SK-N-SH (cell line): ENCODE data around the gene THY1. TPM values are rescaled to one million over a fixed set of nuclear protein-coding genes. Genes with fewer than 3 reads are reported as not detected.

ENCODE experiments used
- CTCF ChIA-PET: fragments of 300-600, 350-600 bp; formaldehyde crosslinking; extraction: SDS; loops from one replicate; lab custom pipeline; 2021; lab: Yijun Ruan, JAX
- POLR2A ChIA-PET: fragments of 350-600 bp; sonication (Branson Sonifier 250); formaldehyde crosslinking; extraction: SDS; loops from one replicate; lab custom pipeline; 2020; ENCODE audit warnings: antibody characterized with exemption, inconsistent platforms; lab: Yijun Ruan, JAX
- DNase-seq: peaks from one replicate; pipeline ENCODE4 v3.0.0; 2012
- H2AFZ ChIP-seq: fragments of 200-600 bp; sonication (generic); 2 replicates; pipeline ENCODE4 v1.8.1; 2016; ENCODE audit warnings: antibody characterized with exemption, mild to moderate bottlenecking, low read depth
- H3F3A ChIP-seq: fragments of 200-600 bp; sonication (generic); replicated peaks from 2 replicates; pipeline ENCODE3; 2016; ENCODE audit warnings: antibody characterized with exemption, mild to moderate bottlenecking; ENCODE audit not compliant: insufficient read depth
- H3K27ac ChIP-seq, 2 experiments: fragments of 200-500 bp in 1 of 2; fragments of 200-600 bp in 1 of 2; sonication (Bioruptor generic) in 1 of 2; sonication (generic), shearing (Covaris generic) in 1 of 2; 2 replicates each; pipeline versions ENCODE4 v1.5.1 to v1.6.1; 2014 to 2016; ENCODE audit warnings: low read depth in 2 of 2, inconsistent platforms in 1 of 2, low read length in 1 of 2, mild to moderate bottlenecking in 1 of 2, mixed read lengths in 1 of 2
- H3K27me3 ChIP-seq: fragments of 200-600 bp; sonication (generic), shearing (Covaris generic); 2 replicates; pipeline ENCODE4 v1.6.1; 2016; ENCODE audit warnings: mixed run types; ENCODE audit not compliant: insufficient read depth
- H3K36me3 ChIP-seq, 2 experiments: fragments of 200-500 bp in 1 of 2; fragments of 200-600 bp in 1 of 2; sonication (Bioruptor generic) in 1 of 2; sonication (generic) in 1 of 2; replicated peaks in 1 of 2; 2 replicates each; pipeline versions ENCODE3 to v1.5.1; 2014 to 2016; ENCODE audit warnings: low read length in 1 of 2, mild to moderate bottlenecking in 1 of 2; ENCODE audit not compliant: insufficient read depth in 2 of 2, control insufficient read depth in 1 of 2
- H3K4me1 ChIP-seq, 2 experiments: fragments of 200-500 bp in 1 of 2; fragments of 200-600 bp in 1 of 2; sonication (Bioruptor generic) in 1 of 2; sonication (generic), shearing (Covaris generic) in 1 of 2; 2 replicates each; pipeline versions ENCODE4 v1.5.1 to v1.6.1; 2014 to 2016; ENCODE audit warnings: low read depth in 1 of 2, low read length in 1 of 2, mixed run types in 1 of 2; ENCODE audit not compliant: insufficient read depth in 2 of 2, control insufficient read depth in 1 of 2
- H3K4me2 ChIP-seq: fragments of 200-600 bp; sonication (generic), shearing (Covaris generic); 2 replicates; pipeline ENCODE4 v1.6.1; 2017; ENCODE audit warnings: mixed run types
- H3K4me3 ChIP-seq, 2 experiments: fragments of 200-500 bp in 1 of 2; fragments of 200-600 bp in 1 of 2; sonication (Bioruptor generic) in 1 of 2; sonication (generic), shearing (Covaris generic) in 1 of 2; 2 replicates each; pipeline versions ENCODE4 v1.5.1 to v1.8.1; 2014 to 2016; ENCODE audit warnings: low read depth in 2 of 2, inconsistent platforms in 1 of 2, low read length in 1 of 2, mild to moderate bottlenecking in 1 of 2, mixed read lengths in 1 of 2, moderate library complexity in 1 of 2
- H3K79me2 ChIP-seq: fragments of 200-600 bp; sonication (generic); 2 replicates; pipeline ENCODE4 v1.8.1; 2017; ENCODE audit warnings: mild to moderate bottlenecking; ENCODE audit not compliant: insufficient read depth
- H3K9ac ChIP-seq: fragments of 200-600 bp; sonication (generic); 2 replicates; pipeline ENCODE4 v1.6.1; 2017; ENCODE audit warnings: mixed run types
- H3K9me2 ChIP-seq: fragments of 200-600 bp; sonication (generic); 2 replicates; pipeline ENCODE4 v1.6.1; 2017; ENCODE audit warnings: mixed run types
- H3K9me3 ChIP-seq: fragments of 200-600 bp; sonication (generic); 2 replicates; pipeline ENCODE4 v1.6.1; 2017; ENCODE audit warnings: mixed run types, mild to moderate bottlenecking, moderate library complexity
- H4K20me1 ChIP-seq: fragments of 200-600 bp; sonication (generic); 2 replicates; pipeline ENCODE4 v1.6.1; 2017; ENCODE audit warnings: mild to moderate bottlenecking, mixed run types; ENCODE audit not compliant: insufficient read depth
- CHD2 ChIP-seq: fragments of 150-350 bp; IDR thresholded peaks from 2 replicates; pipeline ENCODE4 v1.6.1; 2018; ENCODE audit warnings: low read length; ENCODE audit not compliant: partially characterized antibody
- ELF1 ChIP-seq: IDR thresholded peaks from 2 replicates; pipeline ENCODE4 v1.4.0; 2012
- MXI1 ChIP-seq: IDR thresholded peaks from 2 replicates; pipeline ENCODE4 v1.6.1; 2012; ENCODE audit warnings: mild to moderate bottlenecking, low read depth, low read length, improper control_type of control experiment
- NRF1 ChIP-seq: IDR thresholded peaks from 2 replicates; pipeline ENCODE4 v1.6.1; 2012; ENCODE audit warnings: low read depth, mild to moderate bottlenecking, low read length
- RAD21 ChIP-seq: IDR thresholded peaks from 2 replicates; pipeline ENCODE4 v1.6.1; 2012; ENCODE audit warnings: mild to moderate bottlenecking, low read length
- SIN3A ChIP-seq: IDR thresholded peaks from 2 replicates; pipeline ENCODE4 v1.6.1; 2012; ENCODE audit warnings: low read depth, mild to moderate bottlenecking, low read length, moderate library complexity, borderline replicate concordance
- SMC3 ChIP-seq: IDR thresholded peaks from 2 replicates; pipeline ENCODE4 v1.6.1; 2012; ENCODE audit warnings: low read depth, low read length, improper control_type of control experiment
- TAF1 ChIP-seq: IDR thresholded peaks from 2 replicates; pipeline ENCODE4 v1.6.1; 2012; ENCODE audit warnings: low read depth, mild to moderate bottlenecking, low read length, moderate library complexity, borderline replicate concordance
- YY1 ChIP-seq: IDR thresholded peaks from 2 replicates; pipeline ENCODE4 v1.4.0; 2012; ENCODE audit warnings: low read depth, mild to moderate bottlenecking
- WGBS: methylation state at CpG from one replicate; pipeline ENCODE4 v1.1.6; 2017; ENCODE audit warnings: low lambda C conversion rate; 5-methylcytosine and 5-hydroxymethylcytosine counted together
- polyA plus RNA-seq, 3 experiments: library from polyadenylated mRNA; depleted of rRNA; stranded (reverse); fragments of >200 nt; gene quantifications; 2 replicates each; pipeline ENCODE4 v1.2.3, GENCODE V29; 2012
- TF ChIP-seq, protein P1 (sequence below): IDR thresholded peaks from 2 replicates; pipeline ENCODE4 v1.4.0; 2012; ENCODE audit warnings: low read depth, borderline replicate concordance
- TF ChIP-seq, protein P2 (sequence below): fragments of 150-350 bp; IDR thresholded peaks from 2 replicates; pipeline ENCODE4 v1.6.1; 2017; ENCODE audit warnings: antibody characterized with exemption, low read length, low read depth, borderline replicate concordance
- TF ChIP-seq, protein P3 (sequence below): IDR thresholded peaks from 2 replicates; pipeline ENCODE4 v1.4.0; 2012; ENCODE audit warnings: low read depth

The THY1 gene
- polyA plus RNA-seq, 1 of the 3 experiments (the other 2 are of a cell fraction) = 1,091 TPM

DNA sequence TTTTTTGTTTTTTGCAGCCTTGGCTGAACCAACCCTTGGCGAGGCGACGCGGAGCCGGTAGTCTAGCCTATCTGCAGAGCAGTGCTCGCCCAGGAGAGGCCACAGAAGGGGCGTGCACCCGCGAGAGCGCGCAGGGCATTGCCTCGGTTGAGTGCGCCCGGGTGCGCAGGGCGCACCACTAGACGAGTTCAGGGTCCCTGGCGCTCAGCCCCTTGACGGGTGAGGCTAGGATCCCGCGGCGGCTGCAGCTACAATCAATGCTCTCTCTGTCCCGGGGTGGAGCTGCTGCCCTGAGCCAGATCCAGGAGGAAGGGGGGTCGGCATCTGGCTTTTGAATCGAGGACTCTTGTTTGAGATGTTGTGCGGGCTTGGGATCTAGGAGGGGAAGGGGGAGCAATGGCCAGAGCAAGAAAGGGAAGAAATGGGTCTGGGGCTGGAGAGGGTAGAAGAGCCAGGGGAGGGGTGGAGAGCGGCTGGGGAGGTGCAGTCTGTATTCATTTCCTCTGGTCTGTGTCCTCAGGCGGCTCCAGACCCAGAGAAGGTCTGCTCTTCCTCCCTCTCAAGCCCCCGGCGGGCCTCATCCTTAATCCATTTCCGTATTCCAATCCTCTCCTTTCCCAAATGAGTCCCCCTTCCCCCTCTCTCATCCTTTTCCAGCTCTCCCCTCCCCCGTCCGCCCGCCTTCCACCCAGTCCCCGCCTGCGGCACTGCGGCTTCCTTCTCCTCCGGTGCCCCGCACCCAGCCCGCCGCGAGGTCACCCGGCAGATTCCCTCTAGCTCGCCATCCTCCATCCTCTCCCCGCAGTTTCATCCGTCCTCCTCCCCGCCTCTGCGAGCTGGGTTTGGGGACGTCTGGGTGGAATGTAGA lies 797 bp downstream of the THY1 start:
- H3K9me2 ChIP-seq = no peaks in the 10 kb centered on the region
- H3K9me3 ChIP-seq = no peaks in the 10 kb centered on the region
- peak overlapping the region; percentile 70 to 89 for H3K27ac ChIP-seq
- CTCF ChIA-PET = interaction anchor here (0.7 to 6.2 kb wide), 11 partner anchors 8 to 218 kb away, joined by 3 to 60 read pairs (median 6); partner anchors contain the start of gene USP2
- peaks cover 22 to 63% of the 10 kb centered on the region in 2 experiments for H3K4me1 ChIP-seq
- H3K4me3 ChIP-seq = peak overlapping the region; percentile 87 to 96
- no peaks in the 10 kb centered on the region for H3K27me3 ChIP-seq
- DNase-seq = peak; percentile 79
- peak overlapping the region; percentile 79 for H3K9ac ChIP-seq
- H3K79me2 ChIP-seq = peaks cover 45% of the 10 kb centered on the region
- TF ChIP-seq SIN3A (0 out of 2 replicates have a peak, but pooled peaks have one; percentile 27), SMC3 (no peak), TAF1 (0 out of 2 replicates have a peak, but pooled peaks have one; percentile 8), ELF1 (no peak), NRF1 (peak; percentile 47), MXI1 (peak; percentile 53; the same call in 1 of the 2 replicates), CHD2 (peak; percentile 35), YY1 (no peak)
- TF ChIP-seq, protein P1, sequence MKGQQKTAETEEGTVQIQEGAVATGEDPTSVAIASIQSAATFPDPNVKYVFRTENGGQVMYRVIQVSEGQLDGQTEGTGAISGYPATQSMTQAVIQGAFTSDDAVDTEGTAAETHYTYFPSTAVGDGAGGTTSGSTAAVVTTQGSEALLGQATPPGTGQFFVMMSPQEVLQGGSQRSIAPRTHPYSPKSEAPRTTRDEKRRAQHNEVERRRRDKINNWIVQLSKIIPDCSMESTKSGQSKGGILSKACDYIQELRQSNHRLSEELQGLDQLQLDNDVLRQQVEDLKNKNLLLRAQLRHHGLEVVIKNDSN = no peak
- TF ChIP-seq, protein P2, sequence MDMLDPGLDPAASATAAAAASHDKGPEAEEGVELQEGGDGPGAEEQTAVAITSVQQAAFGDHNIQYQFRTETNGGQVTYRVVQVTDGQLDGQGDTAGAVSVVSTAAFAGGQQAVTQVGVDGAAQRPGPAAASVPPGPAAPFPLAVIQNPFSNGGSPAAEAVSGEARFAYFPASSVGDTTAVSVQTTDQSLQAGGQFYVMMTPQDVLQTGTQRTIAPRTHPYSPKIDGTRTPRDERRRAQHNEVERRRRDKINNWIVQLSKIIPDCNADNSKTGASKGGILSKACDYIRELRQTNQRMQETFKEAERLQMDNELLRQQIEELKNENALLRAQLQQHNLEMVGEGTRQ = no peak
- TF ChIP-seq, protein P3, sequence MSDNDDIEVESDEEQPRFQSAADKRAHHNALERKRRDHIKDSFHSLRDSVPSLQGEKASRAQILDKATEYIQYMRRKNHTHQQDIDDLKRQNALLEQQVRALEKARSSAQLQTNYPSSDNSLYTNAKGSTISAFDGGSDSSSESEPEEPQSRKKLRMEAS = peak; percentile 13; the same call in 1 of the 2 replicates
- 3% methylated on average over 41 of the region's 49 CpGs for WGBS
- peak overlapping the region; percentile 90 for H3K4me2 ChIP-seq
- H2AFZ ChIP-seq = peak overlapping the region; percentile 91; the same call in 1 of the 2 replicates
- POLR2A ChIA-PET = interaction anchor here (0.6 to 1.6 kb wide), 7 partner anchors 11 to 818 kb away, joined by 3 to 7 read pairs (median 5); partner anchors contain the start of genes POU2F3 and USP2
- H3F3A ChIP-seq = peaks cover 26% of the 10 kb centered on the region
- H4K20me1 ChIP-seq = peaks cover 38% of the 10 kb centered on the region
- H3K36me3 ChIP-seq = peaks cover 22 to 33% of the 10 kb centered on the region in 2 experiments

DNA sequence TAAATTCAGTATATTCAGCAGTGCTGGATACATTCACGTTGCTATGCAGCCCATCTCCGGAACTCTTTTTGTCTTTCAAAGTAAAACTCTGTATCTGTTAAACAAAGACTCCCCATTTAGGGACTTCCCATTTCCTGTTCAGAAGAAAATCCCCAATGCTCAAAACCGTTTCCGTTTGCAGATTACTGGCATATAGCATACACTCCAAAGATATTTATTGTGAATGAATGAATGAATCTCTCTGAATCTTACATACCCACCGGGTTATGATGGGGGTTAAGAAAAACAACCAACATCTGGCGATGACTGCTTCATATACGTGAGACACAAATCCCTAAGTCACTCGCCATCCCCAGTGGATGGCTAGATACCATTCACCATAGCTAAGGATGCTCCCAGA lies 1.6 kb downstream of the THY1 start:
- Histone ChIP-seq H3K27ac (peak overlapping the region; percentile 70 to 89; a peak in 2 of 4 replicates), H3K4me1 (peaks cover 29 to 66% of the 10 kb centered on the region in 2 experiments), H3K9ac (peak overlapping the region; percentile 79; the same call in 1 of the 2 replicates), H3K36me3 (peaks cover 22 to 33% of the 10 kb centered on the region in 2 experiments), H2AFZ (no peak overlapping the region), H3K9me2 (no peaks in the 10 kb centered on the region), H3K4me3 (peak overlapping the region; percentile 87 to 96), H3K9me3 (no peaks in the 10 kb centered on the region), H3K27me3 (no peaks in the 10 kb centered on the region), H3K79me2 (peaks cover 45% of the 10 kb centered on the region), H4K20me1 (peaks cover 38% of the 10 kb centered on the region), H3F3A (peaks cover 32% of the 10 kb centered on the region), H3K4me2 (peak overlapping the region; percentile 90)
- DNase-seq = no peak
- CTCF ChIA-PET = interaction anchor here (0.7 to 6.2 kb wide), 6 partner anchors 13 to 217 kb away, joined by 3 to 60 read pairs (median 14); no protein-coding TSS in a partner anchor
- POLR2A ChIA-PET = interaction anchor here (1.3 to 1.5 kb wide), 2 partner anchors 45 to 47 kb away, joined by 5 to 7 read pairs; no protein-coding TSS in a partner anchor
- no peak for TF ChIP-seq RAD21
- WGBS = 58% methylated on average over 8 of the region's 8 CpGs
